HuH-7 (cell line): ENCODE data around the gene UBASH3B.
"Not testable (repeated sequence)": the region's sequence is repeated elsewhere in the genome, so short reads cannot be mapped to it uniquely, and the experiment has no call there.

Experiments
- DNase-seq: peaks from one replicate; pipeline ENCODE4 v3.0.0; 2011; ENCODE audit warnings: low spot score

The UBASH3B gene

GRCh38 chr11:122813894-122814270 is 158.4 kb downstream of the UBASH3B start:
- no peak for DNase-seq

- no peak for DNase-seq
Observed at GRCh38 chr11:122814401-122814800, 158.9 kb downstream of the UBASH3B start.

GRCh38 chr11:122815900-122816299 is 160.4 kb downstream of the UBASH3B start:
- DNase-seq, result no peak

GRCh38 chr11:122816761-122817520 is 161.4 kb downstream of the UBASH3B start:
- no peak for DNase-seq

- DNase-seq, result no peak
Observed at GRCh38 chr11:122820158-122820557, 164.6 kb downstream of the UBASH3B start.

GRCh38 chr11:122821169-122821568 is 165.6 kb downstream of the UBASH3B start:
- DNase-seq, result no peak

GRCh38 chr11:122822241-122822640 is 166.7 kb downstream of the UBASH3B start:
- no peak for DNase-seq

- DNase-seq, result no peak
Observed at GRCh38 chr11:122823564-122823963, 168.0 kb downstream of the UBASH3B start.

GRCh38 chr11:122829371-122829770 is 173.8 kb downstream of the UBASH3B start:
- not testable (repeated sequence) for DNase-seq

- not testable (repeated sequence) for DNase-seq
Observed at GRCh38 chr11:122832297-122832696, 176.8 kb downstream of the UBASH3B start.

GRCh38 chr11:122832721-122833470 is 177.4 kb downstream of the UBASH3B start:
- no peak for DNase-seq

- DNase-seq, result no peak
Observed at GRCh38 chr11:122833846-122834464, 178.4 kb downstream of the UBASH3B start.

GRCh38 chr11:122836916-122837315 is 181.4 kb downstream of the UBASH3B start:
- no peak for DNase-seq

GRCh38 chr11:122837528-122838346 is 182.2 kb downstream of the UBASH3B start:
- DNase-seq, result no peak

GRCh38 chr11:122843281-122844141 is 188.0 kb downstream of the UBASH3B start:
- DNase-seq, result no peak

GRCh38 chr11:122847466-122847865 is 191.9 kb downstream of the UBASH3B start:
- DNase-seq, result no peak

GRCh38 chr11:122848186-122848585 is 192.7 kb downstream of the UBASH3B start:
- no peak for DNase-seq

GRCh38 chr11:122850076-122850631 is 194.6 kb downstream of the UBASH3B start:
- DNase-seq, result no peak

- no peak for DNase-seq
Observed at GRCh38 chr11:122851366-122851966, 195.9 kb downstream of the UBASH3B start.

- no peak for DNase-seq
Observed at GRCh38 chr11:122852074-122852795, 196.7 kb downstream of the UBASH3B start.
